Hypothalamus (tissue), 51 donors: ENCODE measurements around the gene PHF21B.

Experiments
- DNase-seq, 51 donors: peaks; one replicate each; lab custom pipeline; 2025; lab: John Stamatoyannopoulos, UW

Gene PHF21B

GRCh38 chr22:45019861-45020655 is 10.3 kb upstream of the PHF21B start:
- DNase-seq: no peak

GRCh38 chr22:45014654-45015053 is 4.8 kb upstream of the PHF21B start:
- no peak for DNase-seq

DNA sequence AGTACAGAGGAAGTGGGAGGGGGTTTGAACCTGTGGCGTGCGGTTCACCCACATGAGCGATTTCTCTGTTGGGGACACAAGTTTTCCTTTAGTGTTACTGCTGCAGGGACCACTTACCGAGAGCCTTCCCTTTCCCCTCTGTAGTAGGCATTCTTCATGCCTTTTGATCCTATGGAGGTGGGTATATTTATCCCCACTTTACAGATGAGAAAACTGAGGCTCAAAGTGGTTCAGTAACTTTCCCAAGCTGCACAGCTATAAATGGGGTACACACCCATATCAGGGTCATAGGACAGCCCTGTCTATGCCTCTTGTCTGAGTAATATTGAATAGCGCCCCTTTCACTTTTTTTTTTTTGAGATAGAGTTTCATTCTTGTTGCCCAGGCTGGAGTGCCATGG is 3.3 kb upstream of the PHF21B start:
- DNase-seq: no peak

DNA sequence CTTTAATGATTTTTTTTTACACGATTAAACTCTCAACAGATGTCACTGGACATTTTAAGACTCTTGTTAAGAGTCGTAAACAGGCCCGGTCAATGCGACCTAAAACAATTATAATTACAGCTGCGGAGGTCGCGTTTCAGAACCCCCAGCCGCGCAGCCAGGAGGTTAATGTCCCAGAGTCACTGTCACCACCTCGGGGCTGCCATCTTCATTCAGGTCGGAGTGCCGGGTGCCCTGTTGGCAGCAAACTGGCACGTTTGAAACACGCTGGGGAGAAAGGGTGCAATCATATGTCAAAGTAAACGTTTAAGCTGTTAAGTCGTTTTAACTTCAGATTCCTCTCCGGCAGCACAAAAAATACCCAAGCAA is 711 bp upstream of the PHF21B start:
- DNase-seq: peak in 2 of 51 donors; percentile 21 to 42

- DNase-seq: peak in 15 of 51 donors; percentile 7 to 46 (median 23)
These were observed 827 bp downstream of the PHF21B start for GRCh38 chr22:45008751-45009605.

- peak in 9 of 51 donors; percentile 24 to 62 (median 48) for DNase-seq
These were observed 1.6 kb downstream of the PHF21B start for GRCh38 chr22:45008186-45008681.

DNA sequence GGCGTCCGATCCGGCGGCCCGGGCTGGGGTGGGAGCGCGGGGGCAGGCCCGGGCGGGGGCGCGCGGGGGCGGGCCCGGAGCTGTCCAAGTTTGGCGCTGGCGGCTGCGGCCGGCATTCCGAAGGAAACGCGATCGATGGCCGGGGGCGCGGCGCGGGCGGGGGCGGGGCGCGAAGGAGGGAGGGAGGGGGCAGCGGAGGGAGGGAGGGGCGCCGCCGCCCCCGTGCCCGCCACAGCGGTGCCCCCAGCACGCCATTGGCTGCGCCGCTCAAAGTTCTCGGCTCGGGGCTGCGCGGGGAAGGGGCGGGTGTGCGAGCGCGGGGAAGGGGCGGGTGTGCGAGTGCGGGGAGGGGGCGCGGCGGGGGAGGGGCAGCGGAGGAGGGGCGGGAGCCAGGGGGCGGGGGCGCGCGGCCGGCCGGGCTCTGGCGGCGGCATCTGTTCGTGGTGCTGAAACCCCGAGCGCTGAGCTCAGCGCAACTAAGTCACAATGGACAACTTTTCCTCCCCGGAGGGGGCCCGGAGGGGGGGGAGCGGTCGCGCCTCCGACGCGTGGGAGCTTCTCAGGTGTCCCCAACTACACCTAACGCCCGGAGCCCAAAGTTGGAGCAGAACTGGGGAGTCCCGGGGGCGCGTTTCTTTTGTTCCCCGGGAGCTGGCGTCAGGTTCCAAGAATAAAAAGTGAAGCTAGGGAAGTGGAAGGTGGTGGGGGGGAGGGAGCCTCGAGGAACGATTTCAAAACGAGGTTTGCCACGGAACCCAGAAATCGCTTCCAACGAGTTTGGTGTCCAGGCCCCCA is 2.2 kb downstream of the PHF21B start:
- DNase-seq: peak in 35 of 51 donors; percentile 22 to 80 (median 54)

DNA sequence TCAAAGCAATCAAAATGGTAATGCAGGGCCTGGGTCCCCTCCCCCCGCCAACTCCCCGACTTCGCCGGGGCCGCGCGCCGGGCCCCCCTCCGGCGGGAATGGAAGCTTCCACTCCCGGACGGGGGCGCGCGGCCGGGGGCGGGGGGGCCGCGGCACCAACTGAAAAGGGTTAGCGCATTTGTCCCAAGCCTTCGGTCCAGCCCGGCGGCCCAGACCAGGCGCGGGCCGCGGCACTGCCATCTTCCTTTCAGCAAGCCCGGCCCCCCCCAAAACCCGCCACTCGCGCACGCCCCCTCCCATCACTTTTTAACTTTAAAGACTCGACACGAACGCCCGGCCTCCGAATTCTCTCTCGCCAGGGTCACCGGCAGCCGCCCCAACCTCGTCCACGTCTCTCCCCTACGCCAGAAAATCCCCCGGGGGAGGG is 2.8 kb downstream of the PHF21B start:
- DNase-seq: peak in 38 of 51 donors; percentile 20 to 75 (median 51)

DNA sequence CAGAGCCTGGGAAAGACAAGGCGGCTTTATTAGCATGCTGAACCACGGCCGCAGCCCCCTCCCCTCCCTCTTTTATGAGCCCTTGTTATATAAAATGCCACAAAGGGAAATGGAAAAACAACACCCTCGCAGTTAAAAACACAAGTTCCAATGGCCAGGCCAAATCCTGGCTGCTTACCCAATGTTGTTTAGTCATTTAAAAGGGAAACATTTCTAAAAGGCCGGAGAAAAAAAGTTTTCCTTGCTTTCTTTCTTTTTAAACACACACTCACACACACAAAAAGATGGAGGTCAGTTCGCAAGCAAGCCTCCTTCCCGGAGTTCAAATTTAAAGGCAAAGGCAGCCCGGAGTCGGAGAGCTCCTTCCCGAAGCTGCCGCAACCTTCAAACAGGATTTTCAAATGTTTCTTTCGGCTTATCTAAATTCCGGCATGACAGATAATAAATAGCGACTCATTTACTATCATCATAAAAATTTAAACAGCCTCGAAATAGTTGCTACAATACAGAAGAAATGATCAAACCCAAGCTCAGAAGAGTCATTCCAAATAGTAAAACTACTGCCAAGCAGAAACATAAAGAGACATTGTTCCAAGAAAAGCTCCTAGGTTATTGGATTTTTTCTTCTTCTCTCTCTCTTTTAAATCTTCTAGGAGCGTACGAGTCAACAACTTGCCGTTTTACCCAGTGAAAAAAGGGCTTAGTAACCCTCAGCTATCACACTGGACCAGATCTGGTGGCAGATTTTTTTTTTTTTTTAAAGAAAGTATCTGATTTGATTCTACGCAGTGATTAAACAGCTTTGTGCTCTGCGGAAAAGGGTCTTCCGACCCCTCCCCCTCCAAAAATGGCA is 3.5 kb downstream of the PHF21B start:
- peak in 16 of 51 donors; percentile 15 to 63 (median 33) for DNase-seq

- no peak for DNase-seq
These were observed 8.2 kb downstream of the PHF21B start for GRCh38 chr22:45001653-45002052.

DNA sequence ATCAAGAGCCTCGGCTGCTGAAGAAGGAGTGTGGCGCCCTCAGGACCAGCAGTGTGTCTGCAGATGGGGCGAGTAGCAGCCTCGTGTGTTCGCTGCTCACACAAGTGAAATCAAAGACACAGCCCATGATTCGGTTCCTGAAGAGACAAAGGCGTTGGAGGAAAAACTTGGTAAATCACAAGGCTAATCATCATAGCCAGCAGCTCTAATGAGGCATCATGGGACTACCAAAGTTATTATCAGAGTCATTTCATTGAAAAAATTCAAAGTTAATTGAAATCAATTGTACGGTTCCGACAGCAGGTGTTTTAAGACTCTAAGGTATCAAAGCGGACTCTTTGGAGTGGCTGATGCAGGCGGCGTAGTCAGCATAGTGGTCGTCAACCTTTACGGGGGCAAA is 9.5 kb downstream of the PHF21B start:
- DNase-seq: no peak

GRCh38 chr22:44999687-45000086 is 10.1 kb downstream of the PHF21B start:
- DNase-seq: no peak

DNA sequence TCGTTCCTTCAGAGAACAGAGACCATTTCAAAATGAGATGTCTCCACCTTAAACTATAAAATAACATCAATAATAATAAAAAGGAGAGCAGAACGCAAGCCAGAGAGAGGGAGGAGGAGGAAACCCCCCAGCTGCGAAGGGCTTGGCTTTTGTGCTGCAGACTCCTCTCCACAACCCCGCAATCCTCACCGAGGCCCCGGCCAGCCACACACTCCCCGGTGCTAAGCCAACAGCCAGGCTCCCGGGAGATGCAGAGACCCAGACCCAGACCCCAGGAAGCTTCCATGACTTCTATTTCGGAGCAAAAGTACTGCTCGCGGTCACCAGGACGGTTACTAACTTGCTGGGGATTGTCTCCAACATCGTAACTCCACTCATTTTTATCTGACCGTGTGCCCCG is 10.6 kb downstream of the PHF21B start:
- no peak for DNase-seq

GRCh38 chr22:44998296-44998695 is 11.5 kb downstream of the PHF21B start:
- DNase-seq: no peak

- no peak for DNase-seq
These were observed 12.7 kb downstream of the PHF21B start for GRCh38 chr22:44997060-44997459.

GRCh38 chr22:44996648-44997047 is 13.2 kb downstream of the PHF21B start:
- no peak for DNase-seq

DNA sequence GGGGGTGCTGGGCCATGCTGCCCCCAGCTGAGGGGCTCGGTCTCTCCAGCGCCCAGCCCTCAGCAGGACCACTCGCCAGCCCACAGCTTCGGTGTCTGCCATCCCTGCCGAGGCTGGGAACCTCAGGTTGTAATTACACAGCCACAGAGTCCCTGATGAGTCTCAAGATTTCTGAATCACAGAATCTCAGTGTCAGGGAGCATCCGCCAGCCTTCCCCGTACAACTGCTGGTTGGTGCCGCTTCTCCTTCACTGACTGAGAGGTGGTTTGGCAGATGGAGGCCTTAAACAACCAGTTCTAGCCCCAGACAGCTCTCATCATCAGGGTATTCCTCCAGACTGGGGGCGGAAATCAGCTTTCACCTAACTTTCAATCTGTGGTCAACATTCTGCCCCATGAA is 13.7 kb downstream of the PHF21B start:
- no peak for DNase-seq

DNA sequence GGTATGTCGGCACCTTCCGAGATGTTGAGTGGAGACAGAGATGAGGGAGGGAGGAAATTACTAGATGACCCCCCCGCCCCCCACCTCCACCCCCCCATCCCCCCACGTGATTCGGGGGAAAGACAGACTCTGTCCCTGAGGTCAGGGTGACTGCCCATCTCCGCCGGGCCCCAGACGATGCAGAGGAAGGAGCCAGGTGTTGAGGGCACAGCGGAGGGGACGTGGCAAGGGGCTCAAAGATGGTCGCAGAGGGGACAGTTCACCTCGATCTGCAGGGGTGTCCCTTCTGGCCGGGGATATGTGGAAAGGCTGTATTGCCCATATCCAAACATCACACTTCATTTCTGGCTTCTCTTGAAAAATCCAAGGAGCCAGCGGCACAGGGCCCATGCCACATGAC is 14.1 kb downstream of the PHF21B start:
- no peak for DNase-seq

GRCh38 chr22:44995105-44995514 is 14.7 kb downstream of the PHF21B start:
- DNase-seq: peak in 1 of 51 donors; percentile 54
